Hematopoietic multipotent progenitor cell treated with erythropoietin and hydrocortisone succinate and interleukin-3 and kit ligand, for 17 days (in vitro differentiated cells): ENCODE measurements around the gene OR52I1.
A peak's percentile ranks its signal among the peaks of the same experiment; 100 is the strongest.

ENCODE experiments used
- DNase-seq: peaks from one replicate; pipeline ENCODE4 v3.0.0-alpha.2; 2015; ENCODE audit warnings: low spot score

The OR52I1 gene, protein sequence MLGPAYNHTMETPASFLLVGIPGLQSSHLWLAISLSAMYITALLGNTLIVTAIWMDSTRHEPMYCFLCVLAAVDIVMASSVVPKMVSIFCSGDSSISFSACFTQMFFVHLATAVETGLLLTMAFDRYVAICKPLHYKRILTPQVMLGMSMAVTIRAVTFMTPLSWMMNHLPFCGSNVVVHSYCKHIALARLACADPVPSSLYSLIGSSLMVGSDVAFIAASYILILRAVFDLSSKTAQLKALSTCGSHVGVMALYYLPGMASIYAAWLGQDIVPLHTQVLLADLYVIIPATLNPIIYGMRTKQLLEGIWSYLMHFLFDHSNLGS

DNA sequence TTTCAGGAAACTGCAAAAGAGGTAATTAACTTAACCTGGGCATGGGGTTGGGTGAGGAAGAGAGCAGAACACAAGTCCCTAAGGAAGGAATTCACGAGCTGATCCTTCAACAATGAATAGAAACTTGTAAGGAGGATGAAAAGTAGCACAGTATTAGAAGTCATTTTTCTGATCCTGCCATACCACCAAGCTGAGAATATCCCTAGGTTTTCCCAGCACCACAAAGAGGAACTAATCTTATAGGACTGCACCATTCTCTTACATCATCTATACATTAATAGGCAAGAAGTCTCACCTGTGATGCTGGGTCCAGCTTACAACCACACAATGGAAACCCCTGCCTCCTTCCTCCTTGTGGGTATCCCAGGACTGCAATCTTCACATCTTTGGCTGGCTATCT is at the start of gene OR52I1:
OR52I1 (plus strand) TSS at position 301 of the 400 bp plus-strand sequence; CDS start at position 301, 0 bp downstream.
- no peak for DNase-seq

DNA sequence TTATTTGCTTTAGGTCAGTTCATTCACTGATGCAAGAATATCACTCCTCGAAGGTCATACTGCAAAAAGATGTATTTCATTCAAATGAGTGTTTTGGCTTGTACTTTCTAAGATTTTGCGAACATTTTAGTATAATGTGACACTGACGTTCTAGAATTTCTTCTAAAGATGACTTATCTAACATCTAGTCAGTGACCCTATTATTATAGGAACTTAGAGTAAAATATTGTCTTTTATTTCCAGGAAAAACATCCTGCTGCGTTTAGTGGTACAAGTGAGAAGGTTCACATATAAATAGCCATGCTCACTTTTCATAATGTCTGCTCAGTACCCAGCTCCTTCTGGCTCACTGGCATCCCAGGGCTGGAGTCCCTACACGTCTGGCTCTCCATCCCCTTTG is 48.9 kb upstream of the OR52I1 start, which contains the start of gene OR52M1:
OR52M1 (plus strand) TSS at position 301 of the 400 bp plus-strand sequence; CDS start at position 301, 0 bp downstream.
- DNase-seq, result no peak

DNA sequence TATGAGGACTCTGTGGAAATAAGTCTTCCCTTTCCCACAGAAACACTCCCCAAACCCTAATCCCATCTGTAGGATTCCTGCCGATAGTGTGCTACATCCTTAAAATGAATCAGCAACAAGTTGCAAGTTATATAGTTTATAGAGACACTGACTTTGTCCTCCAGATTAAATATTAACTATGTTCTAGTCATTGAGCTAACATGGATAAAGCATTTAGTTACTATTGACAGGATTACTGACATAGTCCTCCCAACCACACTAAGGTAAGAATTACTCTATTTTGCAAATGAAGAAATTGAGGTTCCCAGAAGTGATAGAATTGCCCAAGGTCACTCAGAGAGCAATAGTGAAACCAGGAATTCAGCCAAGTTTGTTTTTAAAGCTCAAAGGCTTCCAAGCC is 47.0 kb upstream of the OR52I1 start:
- no peak for DNase-seq

DNA sequence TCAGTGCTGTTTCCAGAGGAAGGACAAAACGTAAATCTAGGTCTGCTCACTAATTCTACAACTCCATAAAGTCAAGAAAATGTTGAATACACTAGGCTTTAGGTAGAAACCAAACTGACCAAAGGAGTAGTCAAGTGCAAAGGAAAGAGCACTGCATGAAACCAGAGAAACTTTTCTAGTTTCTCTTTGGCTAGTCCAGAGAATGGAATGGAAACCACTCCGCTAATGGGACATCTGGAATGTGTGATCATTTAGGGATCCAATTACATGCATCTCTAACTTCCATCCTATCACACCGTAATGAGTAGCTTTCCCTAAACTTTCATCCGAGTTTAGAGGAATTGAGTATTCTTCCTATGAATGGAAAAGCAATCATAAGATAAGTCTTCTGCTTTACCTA is 46.4 kb upstream of the OR52I1 start:
- no peak for DNase-seq

DNA sequence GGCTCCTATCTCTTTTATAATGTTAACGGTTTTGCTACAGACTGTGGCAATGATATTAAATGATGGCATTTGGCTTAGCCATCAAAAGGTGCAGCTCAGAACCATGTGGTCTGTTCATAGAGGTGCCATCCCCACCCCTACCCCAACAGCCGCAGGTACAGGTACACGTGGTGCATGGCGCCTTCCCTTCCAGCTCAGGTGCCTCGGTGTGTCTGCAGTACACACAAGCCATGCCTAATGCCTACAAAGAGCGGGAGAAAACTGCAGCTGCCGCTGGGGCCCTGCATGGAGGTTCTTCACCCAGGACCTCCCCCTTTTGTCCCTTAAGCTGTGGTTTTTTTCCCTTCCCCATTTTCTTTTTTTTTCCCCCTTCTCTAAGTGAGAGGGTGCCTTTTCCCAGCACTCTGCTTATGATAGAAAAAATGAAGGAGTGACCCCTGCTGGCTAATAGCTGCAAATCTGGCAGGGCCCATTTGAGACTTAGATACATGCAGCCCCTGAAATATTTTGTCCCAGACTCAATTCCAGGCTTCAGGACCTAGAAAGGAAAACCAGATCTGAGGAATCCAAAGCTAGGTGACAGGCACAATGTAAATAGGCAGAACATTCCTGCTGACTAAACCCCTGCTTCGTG is 42.4 kb upstream of the OR52I1 start:
- no peak for DNase-seq

DNA sequence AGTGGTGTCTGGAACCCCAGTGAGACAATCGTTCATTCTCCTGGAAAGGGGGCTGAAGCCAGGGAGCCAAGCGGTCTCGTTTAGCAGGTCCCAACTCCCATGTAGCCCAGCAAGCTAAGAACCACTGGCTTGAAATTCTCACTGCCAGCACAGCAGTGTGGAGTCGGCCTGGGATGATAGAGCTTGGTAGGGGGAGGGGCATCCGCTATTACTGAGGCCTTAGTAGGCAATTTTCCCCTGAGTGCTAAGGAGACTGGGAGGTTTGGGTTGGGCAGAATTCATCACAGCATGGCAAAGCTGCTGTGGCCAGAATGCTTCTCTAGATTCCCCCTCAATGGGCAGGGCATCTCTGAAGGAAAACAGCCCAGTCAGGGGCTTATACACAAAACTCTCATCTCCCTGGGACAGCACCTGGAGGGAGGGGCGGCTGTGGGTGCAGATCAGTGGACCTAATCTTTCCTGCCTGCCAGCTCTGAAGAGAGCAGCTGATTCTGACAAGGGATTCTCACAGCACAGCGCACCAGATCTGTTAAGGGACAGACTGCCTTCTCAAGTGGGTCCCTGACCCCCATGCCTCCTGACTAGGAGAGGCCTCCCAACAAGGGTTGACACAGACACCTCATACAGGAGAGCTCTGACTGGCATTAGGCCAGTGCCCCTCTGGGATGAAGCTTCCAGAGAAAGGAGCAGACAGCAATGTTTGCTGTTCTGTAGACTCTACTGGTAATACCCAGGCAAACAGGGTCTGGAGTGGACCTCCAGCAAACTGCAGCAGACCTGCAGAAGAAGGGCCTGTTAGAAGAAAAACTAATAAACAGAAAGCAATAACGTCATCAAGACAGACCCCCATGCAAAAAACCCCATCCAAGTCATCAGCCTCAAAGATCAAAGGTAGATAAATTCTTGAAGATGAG is 34.1 kb upstream of the OR52I1 start:
- no peak for DNase-seq

DNA sequence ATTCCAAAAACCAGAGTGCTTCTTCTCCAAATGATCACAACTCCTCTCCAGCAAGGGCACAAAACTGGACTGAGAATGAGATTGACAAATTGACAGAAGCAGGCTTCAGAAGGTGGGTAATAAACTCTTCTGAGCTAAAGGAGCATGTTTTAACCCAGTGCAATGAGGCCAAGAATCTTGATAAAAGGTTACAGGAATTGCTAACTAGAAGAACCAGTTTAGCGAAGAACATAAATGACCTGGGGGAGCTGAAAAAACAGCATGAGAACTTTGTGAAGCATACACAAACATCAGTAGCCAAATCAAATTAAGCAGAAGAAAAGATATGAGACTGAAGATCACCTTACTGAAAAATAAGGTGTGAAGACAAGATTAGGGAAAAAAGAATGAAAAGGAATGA is 33.4 kb upstream of the OR52I1 start:
- no peak for DNase-seq

DNA sequence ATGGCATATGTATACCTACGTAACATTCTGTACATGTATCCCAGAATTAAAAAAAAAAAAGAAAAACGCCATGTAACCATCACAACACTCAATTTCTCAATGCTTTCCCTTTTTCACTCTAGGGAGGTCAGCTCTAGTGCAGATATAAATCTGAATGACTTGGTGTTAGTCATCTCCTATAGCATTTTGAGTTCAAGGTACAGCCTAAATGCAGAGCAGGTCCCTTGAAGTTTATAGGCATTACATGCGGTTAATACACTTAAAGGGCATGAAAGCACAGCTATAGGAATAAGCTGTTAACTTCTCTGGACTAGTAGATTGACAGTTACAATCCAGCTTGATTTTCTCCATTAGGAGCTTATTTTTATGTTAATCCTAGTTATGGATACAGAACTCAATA is 28.5 kb upstream of the OR52I1 start:
- DNase-seq, result no peak

DNA sequence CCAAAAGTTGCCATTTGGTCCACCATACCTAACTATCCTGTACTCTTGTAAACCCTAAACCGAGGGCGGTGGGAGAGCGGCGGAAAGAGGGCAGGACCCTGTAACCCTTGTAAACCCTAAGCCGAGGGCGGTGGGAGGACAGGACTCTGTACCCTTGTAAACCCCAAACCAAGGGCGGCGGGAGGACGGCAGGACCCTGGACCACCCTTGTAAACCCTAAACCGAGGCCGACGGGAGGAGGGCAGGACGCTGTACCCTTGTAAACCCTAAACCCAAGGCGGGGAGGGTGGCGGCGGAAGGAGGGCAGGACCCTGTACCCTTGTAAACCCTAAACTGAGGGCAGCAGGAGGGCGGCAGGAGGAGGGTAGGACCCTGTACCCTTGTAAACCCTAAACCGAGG is 24.8 kb upstream of the OR52I1 start:
- no peak for DNase-seq

DNA sequence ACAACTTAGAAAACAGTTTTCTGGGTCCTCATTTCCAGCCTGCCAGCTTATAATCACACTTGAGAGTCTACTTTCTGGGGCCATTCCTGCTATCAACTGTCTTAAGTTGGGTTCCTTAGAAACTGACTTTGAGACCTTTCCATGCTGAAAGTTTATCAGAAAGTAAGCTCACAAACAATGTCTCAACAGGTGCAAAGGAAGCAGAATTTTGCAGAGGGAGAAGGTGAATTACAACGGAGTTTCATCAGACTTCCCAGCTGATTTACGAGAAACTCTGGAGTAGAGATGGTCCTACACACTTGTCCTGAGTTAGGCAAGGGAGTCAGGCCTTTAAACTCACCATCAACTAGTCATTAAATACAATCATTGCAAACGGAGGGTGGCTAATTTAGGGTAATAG is 17.0 kb upstream of the OR52I1 start:
- DNase-seq, result no peak

DNA sequence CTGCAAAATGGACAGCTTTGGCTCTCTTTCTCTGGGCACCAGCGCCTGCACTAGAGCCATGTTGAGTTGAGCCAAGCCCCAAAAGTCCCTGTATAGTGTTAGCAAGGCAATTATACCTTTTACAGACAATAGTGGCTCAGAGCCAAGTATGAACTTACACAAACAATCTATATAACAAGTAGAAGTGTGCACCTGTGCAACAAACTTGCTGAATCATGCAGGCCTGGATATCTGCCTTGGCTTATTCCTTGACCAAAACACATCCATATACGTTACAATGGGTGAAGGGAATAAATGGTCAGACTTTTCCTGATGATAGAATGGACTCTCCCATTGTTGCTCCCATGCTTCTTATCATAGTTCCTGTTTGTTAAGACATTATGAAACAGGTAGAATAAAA is 16.1 kb upstream of the OR52I1 start:
- no peak for DNase-seq

DNA sequence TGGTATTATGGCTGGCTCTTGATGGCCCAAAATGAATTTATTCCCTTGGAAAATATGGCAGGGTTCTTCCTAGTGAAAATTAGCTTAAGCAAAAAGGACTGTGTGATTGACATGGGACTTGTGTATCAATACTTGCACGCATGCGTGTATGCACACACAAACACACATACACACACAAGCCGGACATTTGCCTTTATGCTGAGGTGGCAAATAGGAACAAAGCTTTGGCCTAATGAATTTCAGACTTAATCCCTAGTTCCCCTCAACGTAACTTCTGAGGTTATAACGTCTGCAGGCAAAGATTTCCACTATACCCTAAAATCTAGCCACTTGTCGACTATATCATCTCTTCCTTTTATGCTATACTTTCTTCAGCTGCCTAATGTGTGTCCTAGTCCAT is 15.2 kb upstream of the OR52I1 start:
- no peak for DNase-seq

DNA sequence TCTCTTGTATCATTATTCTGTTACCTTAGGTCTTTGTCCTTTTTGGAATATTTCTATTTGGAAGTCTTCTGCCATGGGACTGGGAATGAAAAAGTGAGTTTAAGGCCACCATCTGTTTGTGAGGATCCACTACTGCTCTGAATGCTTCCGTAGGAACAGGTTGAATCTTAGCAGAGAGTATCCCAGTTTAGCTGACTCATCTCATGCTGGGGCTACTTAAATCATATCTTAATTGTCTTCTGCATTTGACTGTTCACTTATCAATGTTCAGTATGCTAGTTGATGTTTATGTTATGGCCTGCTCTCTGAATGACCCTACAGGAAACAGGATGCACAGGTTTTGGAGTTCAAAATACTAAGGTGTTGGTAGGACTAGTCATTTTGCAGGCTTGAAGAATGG is 13.7 kb upstream of the OR52I1 start:
- no peak for DNase-seq

DNA sequence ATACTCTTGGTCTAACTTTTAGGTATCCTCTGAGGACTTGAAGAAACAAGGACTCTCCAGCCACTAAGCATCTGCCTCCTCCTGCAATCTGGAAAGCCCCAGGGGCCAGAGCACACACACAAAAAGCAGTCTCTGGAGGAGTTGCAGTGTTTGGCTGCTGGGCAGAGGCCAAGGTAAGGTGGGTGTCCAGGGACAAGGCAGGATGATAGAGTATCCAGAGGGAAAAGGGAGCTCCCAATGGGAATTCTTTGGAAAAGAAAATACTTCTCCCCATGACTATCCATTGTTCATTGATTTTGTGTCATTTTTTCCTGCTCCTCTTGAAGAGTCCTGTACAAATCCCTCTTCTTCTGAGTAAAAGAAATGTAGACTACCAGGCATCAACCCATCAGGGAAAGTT is 12.4 kb upstream of the OR52I1 start, which contains the start of gene OR52I2:
OR52I2 (plus strand) TSS at position 301 of the 400 bp plus-strand sequence.
- no peak for DNase-seq

DNA sequence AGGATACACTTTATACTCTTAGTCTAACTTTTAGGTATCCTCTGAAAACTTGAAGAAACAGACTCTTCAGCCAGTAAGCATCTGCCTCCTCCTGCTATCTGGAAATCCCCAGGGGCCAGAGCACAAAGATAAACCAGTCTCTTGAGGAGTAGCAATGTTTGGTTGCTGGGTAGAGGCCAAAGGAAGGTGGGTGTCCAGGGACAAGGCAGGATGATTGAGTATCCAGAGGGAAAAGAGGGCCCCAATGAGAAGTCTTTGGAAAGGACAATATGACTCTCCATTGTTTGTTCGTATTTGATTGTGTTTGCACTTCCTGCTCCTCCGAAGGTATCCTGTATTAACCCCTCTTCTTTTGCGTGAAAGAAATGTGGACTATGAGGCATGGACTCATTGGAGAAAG is 4.8 kb upstream of the OR52I1 start:
- no peak for DNase-seq

DNA sequence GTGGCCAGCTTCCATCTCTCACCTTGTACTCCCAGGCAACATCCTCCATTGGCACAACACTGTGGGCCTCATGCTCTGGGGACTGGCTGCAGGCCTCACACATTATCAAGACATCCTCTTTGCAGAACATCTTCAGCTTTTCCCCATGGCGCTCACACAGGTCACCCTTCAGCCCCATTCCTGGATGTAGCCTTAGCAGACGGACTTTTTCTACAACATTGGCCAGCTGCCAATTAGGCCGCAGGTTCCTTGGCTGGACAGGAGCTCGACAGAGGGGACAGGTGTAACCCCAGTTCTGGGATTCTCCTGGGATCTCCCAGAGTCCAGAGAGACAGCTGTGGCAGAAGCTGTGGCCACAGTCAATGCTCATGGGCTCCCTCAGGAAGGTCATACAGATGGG is 11.2 kb downstream of the OR52I1 start:
- DNase-seq, result no peak

DNA sequence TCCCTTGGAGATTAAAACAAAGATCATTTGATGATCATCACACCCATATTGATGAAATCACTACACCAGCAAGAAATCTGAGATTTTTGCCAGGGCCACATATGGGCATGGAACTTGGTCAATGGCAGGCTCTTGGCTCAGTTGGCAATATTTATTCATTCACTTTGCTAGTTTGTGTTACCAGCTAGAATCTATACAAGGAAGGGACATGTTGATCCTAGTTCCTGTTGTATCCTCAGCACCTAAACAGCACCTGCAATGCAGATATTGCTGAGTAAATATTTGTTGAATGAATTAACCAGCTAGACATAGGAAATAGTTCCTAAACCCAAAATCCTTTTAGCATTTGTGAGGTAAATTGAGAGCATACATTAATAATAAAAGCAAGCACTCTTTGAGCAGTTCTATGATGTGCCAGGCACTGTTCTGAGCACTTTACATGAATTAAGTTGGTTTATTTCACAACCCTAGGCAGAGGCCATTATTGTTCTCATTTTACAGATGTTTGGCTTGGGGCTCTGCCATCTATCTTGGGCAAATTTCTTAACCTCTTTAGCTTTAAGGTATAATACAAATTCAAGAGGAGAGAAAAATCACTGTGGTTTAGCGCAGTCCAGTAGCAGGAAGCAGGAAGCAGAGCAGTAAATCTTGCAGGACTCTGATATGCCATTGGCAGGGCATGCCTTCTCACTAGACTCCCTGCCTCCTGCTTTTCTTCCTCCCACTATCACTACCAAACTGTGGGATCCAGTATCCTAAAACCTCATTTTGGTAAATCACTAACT is 12.6 kb downstream of the OR52I1 start:
- no peak for DNase-seq

DNA sequence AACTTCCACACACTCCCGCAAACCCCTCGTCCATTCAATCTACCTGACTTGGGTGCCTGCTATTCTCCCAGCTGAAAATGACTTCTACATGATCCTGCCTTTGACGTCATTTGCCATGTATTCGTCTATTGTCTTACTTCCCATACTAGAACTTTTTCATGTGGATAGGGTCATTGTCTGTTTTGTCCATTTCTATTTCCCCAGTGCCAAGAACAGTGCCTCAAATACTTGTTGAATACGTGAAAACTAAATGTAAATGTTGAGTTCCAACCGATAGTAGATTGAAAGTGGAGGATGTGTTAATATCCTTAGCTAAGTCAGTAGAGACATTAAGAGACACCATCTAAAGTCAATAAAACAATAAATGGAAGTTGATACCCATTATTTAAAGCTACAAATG is 13.3 kb downstream of the OR52I1 start:
- DNase-seq, result no peak

DNA sequence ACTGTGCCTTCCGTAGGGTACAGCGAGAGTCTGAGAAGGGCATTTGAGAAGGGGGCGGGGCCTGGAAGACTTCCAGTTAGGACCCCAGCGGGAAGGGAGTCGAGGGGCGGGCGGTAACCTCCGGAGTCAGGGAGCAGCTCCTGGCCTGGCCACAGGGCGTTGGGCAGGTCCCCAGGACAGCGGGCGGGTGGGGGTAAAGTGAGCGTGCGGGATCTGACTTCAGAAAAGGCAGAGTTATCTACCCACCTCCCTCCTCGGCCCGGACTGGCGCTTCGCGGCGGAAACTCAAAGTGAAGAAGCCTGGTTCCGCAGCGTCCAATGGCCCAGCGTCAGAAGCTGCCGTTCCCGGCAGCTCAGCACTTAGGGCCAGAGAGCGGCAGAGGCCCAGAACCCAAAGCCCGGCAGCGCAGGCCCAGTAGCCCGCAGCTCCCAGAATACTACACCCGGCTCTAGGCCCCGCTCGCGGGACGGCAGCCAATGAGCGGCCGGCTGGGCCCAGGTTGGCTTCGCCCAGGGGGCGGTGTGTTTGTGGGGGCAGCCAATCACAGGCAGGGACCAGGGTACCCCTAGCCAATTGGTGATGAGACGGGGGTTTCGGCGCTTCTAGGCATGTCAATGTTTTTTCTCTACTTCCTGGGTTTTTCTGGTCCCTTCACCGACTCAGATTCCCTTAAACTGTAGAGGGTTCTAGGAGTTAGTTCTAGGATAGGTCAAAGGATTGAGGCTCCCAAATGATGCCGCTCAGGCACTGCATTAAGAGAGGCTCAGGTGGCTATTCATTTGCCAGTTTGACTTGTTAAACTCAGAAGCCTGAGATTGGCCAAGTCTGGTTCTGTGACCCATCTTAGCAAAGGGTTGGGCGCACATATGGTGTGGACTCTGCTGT is 14.2 kb downstream of the OR52I1 start, which contains the start of gene TRIM68:
TRIM68 (minus strand) TSS at position 451 of the 886 bp plus-strand sequence. CDS start 2,727 bp downstream, outside the sequence.
- peak; percentile 90 for DNase-seq

DNA sequence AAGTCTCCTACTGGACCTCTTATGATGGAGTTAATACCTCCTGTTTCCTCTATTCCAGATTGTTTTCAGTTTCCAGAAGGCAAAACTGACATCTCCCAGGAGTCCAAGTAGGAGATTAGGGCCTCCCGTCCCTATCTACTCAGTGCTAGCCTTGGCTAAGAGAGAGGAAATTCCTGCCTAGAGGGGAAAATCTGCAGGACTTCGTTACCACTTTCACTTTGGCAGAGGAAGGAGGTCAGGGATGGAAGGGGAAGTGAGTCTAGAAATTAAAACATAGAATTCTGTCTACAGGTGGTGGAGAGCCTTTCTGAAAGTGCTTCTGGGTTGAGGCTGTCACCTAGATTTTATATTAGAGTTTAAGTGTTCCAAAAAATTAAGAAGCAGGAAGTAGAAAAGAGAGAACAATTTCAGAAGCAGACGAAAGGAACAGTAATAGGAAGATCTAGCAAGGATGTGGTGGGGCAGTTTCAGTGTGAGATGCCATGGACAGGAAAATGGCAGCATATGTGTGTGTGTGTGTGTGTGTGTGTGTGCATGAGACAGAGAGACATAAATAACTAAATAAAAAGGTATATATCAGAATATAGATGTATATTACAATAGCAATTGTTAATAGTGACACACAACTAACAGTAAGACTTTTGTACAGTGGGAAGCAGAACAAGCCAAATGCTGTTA is 16.6 kb downstream of the OR52I1 start:
- no peak for DNase-seq
